GM18511 (cell line): ENCODE measurements around the gene AKAP13.
A peak's percentile ranks its signal among the peaks of the same experiment; 100 is the strongest.

Experiments
- ATAC-seq: cut with Tn5 transposase; IDR thresholded peaks from one replicate; pipeline ENCODE4 v1.9.1; 2021; ENCODE audit warnings: mild to moderate bottlenecking, moderate library complexity; ENCODE audit not compliant: unreplicated experiment

AKAP13 gene

GRCh38 chr15:85607842-85608241 is 227.4 kb downstream of the AKAP13 start:
- ATAC-seq: no peak

- no peak for ATAC-seq
These were observed 229.1 kb downstream of the AKAP13 start for GRCh38 chr15:85609492-85609891.

GRCh38 chr15:85611361-85611760 is 231.0 kb downstream of the AKAP13 start:
- ATAC-seq: no peak

GRCh38 chr15:85614059-85614458 is 233.7 kb downstream of the AKAP13 start:
- ATAC-seq: no peak

DNA sequence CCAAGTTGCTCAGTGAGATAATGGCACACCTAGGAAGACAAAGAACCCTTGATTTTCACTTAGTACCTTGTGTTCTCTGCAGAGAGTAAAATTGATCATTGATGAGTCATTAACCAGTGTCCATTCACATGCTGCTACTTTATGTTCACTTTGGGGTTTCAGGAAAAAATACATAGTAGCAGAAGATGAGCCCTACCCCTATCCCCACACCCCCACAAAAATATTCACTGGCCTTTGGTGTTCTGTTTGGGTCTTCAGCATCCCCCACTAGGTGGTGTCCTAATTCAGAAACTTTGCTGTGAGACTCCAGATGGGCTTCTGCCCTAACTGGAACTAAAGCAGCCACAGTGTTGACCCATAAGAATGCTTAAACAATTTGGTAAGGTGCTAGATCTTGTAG is 235.5 kb downstream of the AKAP13 start:
- ATAC-seq: peak; percentile 81

DNA sequence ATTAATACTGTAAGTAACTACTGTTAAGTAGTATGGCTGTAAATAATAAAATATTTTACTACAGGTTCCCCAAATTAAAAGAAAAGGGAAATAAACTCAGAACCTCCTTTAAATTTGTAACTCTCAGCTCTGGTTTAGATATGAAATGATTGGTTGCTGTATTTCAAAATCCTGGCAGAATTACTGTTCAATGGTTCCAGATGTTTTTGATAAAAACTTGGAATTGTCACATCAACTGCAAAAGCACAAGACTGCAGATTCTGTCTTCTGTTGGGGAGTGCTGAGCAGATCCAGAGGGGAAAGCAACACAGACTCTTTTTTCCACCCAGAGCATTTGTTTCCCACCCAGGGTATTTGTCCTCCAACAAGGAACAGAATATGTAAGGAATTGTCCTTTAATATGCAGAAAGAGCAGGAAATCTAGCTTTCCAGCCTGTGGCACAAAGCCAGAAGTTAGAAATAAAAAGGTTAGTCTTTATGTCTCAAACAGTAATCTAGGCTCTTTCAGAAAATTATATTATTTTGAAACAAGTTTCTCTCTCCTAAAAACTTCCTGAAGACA is 236.2 kb downstream of the AKAP13 start:
- ATAC-seq: no peak

DNA sequence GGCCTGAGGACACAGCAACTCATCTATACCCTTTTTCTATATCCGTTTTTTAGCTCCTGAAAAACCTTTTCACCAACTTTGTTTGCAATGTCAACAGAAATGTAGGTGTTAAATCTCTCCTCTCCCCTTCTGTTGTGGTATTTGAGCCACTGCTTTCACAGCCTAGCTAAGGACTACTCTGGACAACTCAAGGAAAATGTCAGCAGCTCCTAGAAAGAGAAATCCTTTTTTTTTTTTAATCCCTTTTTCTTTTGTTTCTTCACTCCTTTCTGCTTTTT is 237.8 kb downstream of the AKAP13 start:
- no peak for ATAC-seq

DNA sequence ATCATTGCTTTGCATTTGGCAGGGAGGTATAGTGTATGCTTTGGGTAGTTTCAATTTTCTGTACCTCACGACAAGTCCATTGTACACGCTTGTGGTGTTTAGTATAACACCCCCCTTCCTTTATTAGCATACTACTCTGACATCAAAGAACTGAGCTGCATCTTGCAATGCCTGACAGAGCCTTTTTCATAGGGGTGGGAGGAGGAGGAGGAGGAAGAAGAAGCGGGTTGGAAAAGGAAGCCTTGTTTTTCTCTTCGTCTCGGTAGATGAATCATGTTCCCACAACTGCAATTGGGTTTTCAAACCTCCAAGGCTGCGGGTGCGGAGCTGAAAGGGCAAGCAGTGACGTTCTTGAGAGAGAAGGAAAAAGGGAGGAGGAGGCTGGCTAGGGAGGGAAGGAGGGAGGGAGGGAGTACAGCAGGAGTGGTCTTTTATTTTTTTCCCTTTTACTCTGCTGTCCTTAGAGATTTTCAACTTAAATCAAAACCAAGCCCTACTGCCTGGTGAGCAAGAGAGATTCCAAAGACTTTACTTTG is 238.6 kb downstream of the AKAP13 start:
- ATAC-seq: peak; percentile 74

DNA sequence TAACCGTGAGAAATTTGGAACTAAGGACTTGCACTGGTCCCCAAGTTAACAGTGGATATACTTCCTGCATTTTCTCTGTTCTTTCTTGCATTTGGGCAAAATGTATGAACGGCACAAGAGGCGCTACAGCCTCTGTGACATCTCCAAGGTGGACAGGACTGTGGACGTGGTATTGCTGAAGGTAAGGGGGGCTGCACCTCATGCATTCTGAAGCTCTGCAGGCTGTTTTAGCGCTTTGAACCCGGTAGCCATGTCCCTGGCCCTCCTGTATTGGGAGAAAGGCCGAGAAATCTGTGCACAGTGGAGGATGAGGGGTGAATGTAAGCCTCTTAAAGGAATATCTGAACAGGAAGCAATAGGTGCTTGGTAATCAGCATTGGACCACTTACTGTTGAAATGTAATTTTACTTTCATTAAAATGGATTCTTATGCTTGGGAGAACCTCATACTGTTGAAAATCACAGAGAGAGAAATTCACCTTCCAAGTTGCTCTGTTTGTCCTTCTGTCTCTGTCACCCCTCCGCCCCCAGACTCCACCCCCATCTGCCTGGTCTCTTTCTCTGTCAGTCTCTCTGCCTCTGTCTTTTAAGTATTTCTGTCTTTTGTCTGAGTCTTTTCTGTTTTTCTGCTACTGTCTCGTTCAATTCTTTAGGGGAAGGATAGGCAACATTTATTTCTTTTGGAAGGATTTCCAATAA is 239.7 kb downstream of the AKAP13 start:
- no peak for ATAC-seq

- ATAC-seq: no peak
These were observed 240.3 kb downstream of the AKAP13 start for GRCh38 chr15:85620690-85621049.

GRCh38 chr15:85621094-85621493 is 240.7 kb downstream of the AKAP13 start:
- ATAC-seq: no peak

- ATAC-seq: no peak
These were observed 241.9 kb downstream of the AKAP13 start for GRCh38 chr15:85622221-85622831.

DNA sequence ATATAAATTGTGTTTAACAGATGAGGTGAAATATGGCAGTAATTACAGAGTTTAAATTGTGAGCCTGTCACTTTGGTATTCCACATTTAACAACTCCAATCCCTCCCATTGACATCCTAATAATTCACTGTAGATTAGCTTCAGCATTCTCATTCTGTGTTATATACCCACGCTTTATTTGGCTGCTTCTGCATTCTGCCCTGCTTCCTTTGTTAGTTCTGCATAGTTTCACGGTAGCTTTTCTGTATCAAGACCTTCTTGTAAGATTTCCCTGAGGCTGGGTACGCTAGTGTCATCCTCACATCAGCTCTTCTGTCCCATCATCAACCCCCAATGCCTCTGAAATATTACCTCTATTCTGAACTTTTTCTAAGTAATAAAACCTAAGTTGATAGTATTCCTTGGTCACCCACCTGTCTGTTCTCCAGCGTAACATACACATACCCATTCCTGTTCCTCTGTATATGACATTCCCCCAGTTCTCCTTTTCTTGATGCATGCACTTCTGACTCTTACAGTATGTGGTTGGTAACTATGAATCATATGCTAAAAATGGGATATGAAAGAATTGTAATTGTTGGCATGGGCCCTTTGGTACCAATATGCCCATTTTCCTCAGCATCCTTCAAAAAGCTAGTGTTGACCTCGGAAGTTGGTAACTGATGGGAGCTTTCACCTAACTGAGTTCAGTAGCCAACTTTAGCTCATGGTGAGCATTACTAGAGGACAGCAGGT is 243.1 kb downstream of the AKAP13 start:
- ATAC-seq: no peak

DNA sequence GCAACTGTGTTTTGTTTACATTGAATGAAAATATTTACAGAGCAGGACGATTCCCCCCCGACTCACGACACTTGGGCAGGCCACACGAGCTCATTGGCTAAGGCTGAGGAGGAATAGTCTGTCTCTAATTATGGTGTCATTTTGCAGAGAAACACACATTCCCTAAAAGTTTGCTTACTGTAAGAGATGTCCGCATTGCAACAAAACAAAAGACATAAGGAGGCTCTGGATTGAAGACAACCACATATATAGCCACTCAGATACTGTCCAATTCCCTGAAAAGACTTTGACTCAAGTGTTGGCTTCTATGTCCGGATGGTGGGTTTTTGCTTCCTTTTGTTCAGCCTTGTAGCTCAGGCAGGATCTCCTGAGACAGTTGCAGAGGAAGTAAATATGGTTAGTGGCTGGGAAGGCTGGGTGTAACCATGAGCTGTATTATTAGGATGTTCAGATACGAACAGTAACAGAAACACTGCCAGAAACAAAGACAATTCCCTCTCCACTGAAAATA is 243.9 kb downstream of the AKAP13 start:
- ATAC-seq: no peak

- ATAC-seq: peak; percentile 23
These were observed 244.9 kb downstream of the AKAP13 start for GRCh38 chr15:85625166-85625830.

GRCh38 chr15:85625856-85626255 is 245.5 kb downstream of the AKAP13 start:
- ATAC-seq: peak; percentile 91

- no peak for ATAC-seq
These were observed 247.0 kb downstream of the AKAP13 start for GRCh38 chr15:85627213-85627935.

DNA sequence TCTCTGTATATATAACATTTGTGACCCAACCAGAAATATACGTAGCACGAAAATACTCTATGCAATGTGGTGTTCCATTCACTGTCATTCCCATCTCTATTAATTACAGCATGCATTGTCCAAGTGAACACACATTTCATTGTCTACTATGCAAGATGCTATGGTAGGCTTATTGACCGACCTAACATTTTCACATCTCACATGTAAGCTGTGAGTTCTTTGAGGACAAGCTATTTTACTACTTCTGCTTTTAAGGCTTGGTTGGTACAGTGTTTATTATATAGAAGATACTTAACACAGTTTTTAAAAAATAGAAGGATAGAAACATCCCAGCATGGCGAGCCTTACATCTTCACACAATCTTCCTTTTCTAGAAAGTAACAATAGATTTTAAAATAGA is 249.9 kb downstream of the AKAP13 start:
- no peak for ATAC-seq

GRCh38 chr15:85631018-85631417 is 250.6 kb downstream of the AKAP13 start:
- no peak for ATAC-seq

- no peak for ATAC-seq
These were observed 251.6 kb downstream of the AKAP13 start for GRCh38 chr15:85632014-85632413.
